GM19438 (cell line): ENCODE data around the gene NDUFAF2.
A peak's percentile ranks its signal among the peaks of the same experiment; 100 is the strongest.

ENCODE experiments used
- ATAC-seq: cut with Tn5 transposase; IDR thresholded peaks from one replicate; pipeline ENCODE4 v1.9.1; 2021; ENCODE audit warnings: low read depth; ENCODE audit not compliant: unreplicated experiment

NDUFAF2 gene

GRCh38 chr5:61114441-61114840 is 169.4 kb downstream of the NDUFAF2 start:
- no peak for ATAC-seq

- no peak for ATAC-seq
Observed at GRCh38 chr5:61115968-61116367, 171.0 kb downstream of the NDUFAF2 start.

- ATAC-seq: no peak
Observed at GRCh38 chr5:61119066-61119465, 174.1 kb downstream of the NDUFAF2 start.

- ATAC-seq: no peak
Observed at GRCh38 chr5:61120534-61120933, 175.5 kb downstream of the NDUFAF2 start.

GRCh38 chr5:61123145-61123544 is 178.1 kb downstream of the NDUFAF2 start:
- ATAC-seq: no peak

GRCh38 chr5:61130289-61130688 is 185.3 kb downstream of the NDUFAF2 start:
- ATAC-seq: no peak

- ATAC-seq: no peak
Observed at GRCh38 chr5:61132559-61132958, 187.6 kb downstream of the NDUFAF2 start.

GRCh38 chr5:61137835-61138234 is 192.8 kb downstream of the NDUFAF2 start:
- no peak for ATAC-seq

- no peak for ATAC-seq
Observed at GRCh38 chr5:61139094-61139873, 194.3 kb downstream of the NDUFAF2 start.

GRCh38 chr5:61139931-61140330 is 194.9 kb downstream of the NDUFAF2 start:
- ATAC-seq: no peak

GRCh38 chr5:61141801-61142200 is 196.8 kb downstream of the NDUFAF2 start:
- no peak for ATAC-seq

GRCh38 chr5:61142391-61142790 is 197.4 kb downstream of the NDUFAF2 start:
- no peak for ATAC-seq

- no peak for ATAC-seq
Observed at GRCh38 chr5:61142811-61143210, 197.8 kb downstream of the NDUFAF2 start.

- ATAC-seq: no peak
Observed at GRCh38 chr5:61148515-61148914, 203.5 kb downstream of the NDUFAF2 start.

- no peak for ATAC-seq
Observed at GRCh38 chr5:61151893-61152292, 206.9 kb downstream of the NDUFAF2 start.

- ATAC-seq: no peak
Observed at GRCh38 chr5:61159070-61159469, 214.1 kb downstream of the NDUFAF2 start.

- ATAC-seq: no peak
Observed at GRCh38 chr5:61159836-61160235, 214.8 kb downstream of the NDUFAF2 start.

- no peak for ATAC-seq
Observed at GRCh38 chr5:61160497-61160896, 215.5 kb downstream of the NDUFAF2 start.

GRCh38 chr5:61162010-61162831 is 217.2 kb downstream of the NDUFAF2 start, which contains the start of gene SMIM15:
TSS of gene SMIM15 (minus strand) at chr5:61162468. CDS start at chr5:61160171, 2,297 bp downstream.
- ATAC-seq: peak; percentile 99

- ATAC-seq: no peak
Observed at GRCh38 chr5:61162832-61163567, 218.0 kb downstream of the NDUFAF2 start.

- no peak for ATAC-seq
Observed at GRCh38 chr5:61163905-61164304, 218.9 kb downstream of the NDUFAF2 start.
